GM12892 (cell line): ENCODE data around the gene EMC8.

Source experiments
- POLR2A ChIP-seq: IDR thresholded peaks from 2 replicates; pipeline ENCODE4 v1.6.1; 2011; ENCODE audit warnings: low read depth, low read length, control low read depth
- POLR2AphosphoS5 ChIP-seq: IDR thresholded peaks from 2 replicates; pipeline ENCODE4 v1.6.1; 2011; ENCODE audit warnings: low read depth, low read length, control low read depth

DNA sequence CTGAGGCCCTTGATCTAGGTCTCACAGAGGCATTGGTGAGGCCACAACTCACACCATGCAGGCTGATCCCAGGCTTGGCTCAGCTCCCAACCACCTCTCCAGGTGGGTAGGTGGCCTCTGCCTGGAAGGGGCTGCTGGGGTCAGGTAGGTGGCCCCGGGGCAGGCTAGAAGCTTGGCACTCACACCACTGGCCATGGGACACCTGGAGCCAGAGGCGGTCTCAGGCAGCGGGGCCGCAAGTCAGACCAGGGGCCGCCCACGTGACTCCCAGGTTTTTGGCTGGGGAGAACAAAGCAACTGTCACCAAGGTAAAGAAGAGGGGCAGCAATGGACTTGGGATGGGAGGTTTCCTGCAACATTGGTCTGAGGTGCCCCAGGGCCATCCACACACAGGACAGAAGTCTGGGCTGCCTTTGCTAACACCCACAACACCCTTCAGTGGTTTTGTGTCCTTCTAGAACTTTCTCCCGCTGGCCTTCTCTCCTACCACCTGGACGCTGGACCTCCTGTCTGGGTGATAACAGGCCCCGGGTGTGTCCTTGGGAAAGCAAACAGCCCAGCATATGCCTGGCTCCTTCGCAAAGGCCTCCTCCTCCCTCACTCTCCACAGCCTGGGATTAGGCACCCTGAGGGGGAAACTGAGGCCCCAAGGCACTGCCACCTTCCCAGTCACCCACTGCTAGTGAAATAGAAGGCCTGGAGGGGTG is 64.9 kb downstream of the EMC8 start:
- no peak for TF ChIP-seq POLR2A
- TF ChIP-seq POLR2AphosphoS5, result no peak
